GM23338 (cell line): ENCODE results near the gene TMEM208.

ENCODE experiments used
- CREB1 ChIP-seq: fragments of 250-450 bp; sonication (Bioruptor Pico); IDR thresholded peaks from 2 replicates; pipeline ENCODE4 v1.5.0; 2020; ENCODE audit warnings: low read depth, mild to moderate bottlenecking, moderate library complexity
- CTCF ChIP-seq, 2 experiments: fragments of 200-600 bp in 1 of 2; sonication (generic) in 1 of 2; conservative IDR thresholded peaks; 2 replicates each; pipeline versions ENCODE4 v1.5.1 to v1.6.1; 2016 to 2017; ENCODE audit warnings: antibody characterized with exemption in 2 of 2, low read depth in 2 of 2, mild to moderate bottlenecking in 2 of 2, moderate library complexity in 1 of 2
- ETS1 ChIP-seq: IDR thresholded peaks from 2 replicates; pipeline ENCODE4 v1.6.1; 2016; ENCODE audit warnings: antibody characterized with exemption
- EZH2 ChIP-seq: fragments of 200-600 bp; sonication (generic); IDR thresholded peaks from one replicate; pipeline ENCODE4 v1.8.0; 2017; ENCODE audit warnings: antibody characterized with exemption, mild to moderate bottlenecking, low read depth; ENCODE audit not compliant: unreplicated experiment
- EZH2phosphoT487 ChIP-seq: fragments of 200-600 bp; sonication (generic); IDR thresholded peaks from one replicate; pipeline ENCODE4 v1.8.1; 2018; ENCODE audit warnings: antibody characterized with exemption; ENCODE audit not compliant: unreplicated experiment
- JUNB ChIP-seq: IDR thresholded peaks from one replicate; pipeline ENCODE4 v1.6.1; 2016; ENCODE audit warnings: antibody characterized with exemption; ENCODE audit not compliant: unreplicated experiment
- NANOG ChIP-seq: IDR thresholded peaks from 2 replicates; pipeline ENCODE4 v1.6.1; 2016; ENCODE audit warnings: antibody characterized with exemption, borderline replicate concordance
- POLR2AphosphoS5 ChIP-seq: IDR thresholded peaks from 2 replicates; pipeline ENCODE4 v1.6.1; 2016; ENCODE audit warnings: antibody characterized with exemption, low read depth
- REST ChIP-seq: IDR thresholded peaks from one replicate; pipeline ENCODE4 v1.6.1; 2018; ENCODE audit warnings: antibody characterized with exemption; ENCODE audit not compliant: unreplicated experiment
- STAT1 ChIP-seq: IDR thresholded peaks from one replicate; pipeline ENCODE4 v1.6.1; 2016; ENCODE audit warnings: antibody characterized with exemption; ENCODE audit not compliant: unreplicated experiment
- ZNF331 ChIP-seq: fragments of 250-450 bp; sonication (Bioruptor Pico); IDR thresholded peaks from 2 replicates; pipeline ENCODE4 v1.5.0; 2020; ENCODE audit warnings: low read depth, mild to moderate bottlenecking, moderate library complexity

- no peak for TF ChIP-seq CTCF (conservative IDR thresholded peaks at IDR 0.05; ENCODE audit: low read depth in 2 of 2)
- TF ChIP-seq EZH2: no peak
- TF ChIP-seq EZH2phosphoT487: no peak
- TF ChIP-seq REST: no peak
- TF ChIP-seq POLR2AphosphoS5: no peak
- TF ChIP-seq JUNB: no peak
- no peak for TF ChIP-seq NANOG
- no peak for TF ChIP-seq ZNF331 (CRISPR knock-in tag)
- no peak for TF ChIP-seq ETS1
- no peak for TF ChIP-seq CREB1
- no peak for TF ChIP-seq STAT1
Measured at GRCh38 chr16:67236563-67237395, 9.8 kb downstream of the TMEM208 start.
